Natural killer cell (primary cell): ENCODE results near the gene ANP32D. TPM values are rescaled to one million over a fixed set of nuclear protein-coding genes. Genes with fewer than 3 reads are reported as not detected.

Experiments
- ATAC-seq, 3 donors: fragments of 150-1000 bp in 2 of 3; fragments of 200-7000 bp in 1 of 3; cut with Tn5 transposase; 1 replicate in 1 of 3; 2 replicates in 2 of 3; pipeline ENCODE4 v1.10.0; 2021; ENCODE audit warnings: mild to moderate bottlenecking in 2 of 3, moderate library complexity in 2 of 3
- DNase-seq, 2 donors: peaks; one replicate each; pipeline versions ENCODE4 v3.0.0 to v3.0.0-alpha.2; 2013 to 2021; ENCODE audit warnings: mixed read lengths in 1 of 2
- H3K27ac ChIP-seq: one replicate; pipeline ENCODE4 v1.5.1; 2013; ENCODE audit warnings: mild to moderate bottlenecking, low read length
- H3K27me3 ChIP-seq: one replicate; pipeline ENCODE4 v1.6.1; 2013; ENCODE audit warnings: low read length; ENCODE audit not compliant: control insufficient read depth, insufficient read depth
- H3K36me3 ChIP-seq: one replicate; pipeline ENCODE4 v1.6.1; 2013; ENCODE audit warnings: low read length; ENCODE audit not compliant: control insufficient read depth, insufficient read depth
- H3K4me1 ChIP-seq: one replicate; pipeline ENCODE4 v1.6.1; 2013; ENCODE audit warnings: low read length; ENCODE audit not compliant: control insufficient read depth, insufficient read depth
- H3K4me3 ChIP-seq: one replicate; pipeline ENCODE4 v1.5.1; 2013; ENCODE audit warnings: low read length
- H3K9me3 ChIP-seq: one replicate; pipeline ENCODE4 v1.6.1; 2013; ENCODE audit warnings: low read length; ENCODE audit not compliant: control insufficient read depth, insufficient read depth
- H3K27ac Mint-ChIP-seq, 2 donors: one replicate each; pipeline ENCODE4 v1.8.0; 2022; ENCODE audit warnings: mild to moderate bottlenecking in 2 of 2, mixed read lengths in 2 of 2, moderate library complexity in 1 of 2
- H3K27me3 Mint-ChIP-seq, 2 donors: one replicate each; pipeline ENCODE4 v1.8.0; 2022; ENCODE audit warnings: low read depth in 2 of 2, mixed read lengths in 2 of 2
- H3K36me3 Mint-ChIP-seq: one replicate; pipeline ENCODE4 v1.8.0; 2022; ENCODE audit warnings: mixed read lengths
- H3K4me1 Mint-ChIP-seq, 2 donors: one replicate each; pipeline ENCODE4 v1.8.0; 2022; ENCODE audit warnings: mixed read lengths in 2 of 2
- H3K4me3 Mint-ChIP-seq: one replicate; pipeline ENCODE4 v1.8.0; 2022; ENCODE audit warnings: mild to moderate bottlenecking, moderate library complexity, mixed read lengths
- H3K9me3 Mint-ChIP-seq, 2 donors: one replicate each; pipeline ENCODE4 v1.8.0; 2022; ENCODE audit warnings: mixed read lengths in 2 of 2
- WGBS: methylation state at CpG from one replicate; pipeline ENCODE4 v1.1.7; 2013; ENCODE audit warnings: missing lambda C conversion rate; ENCODE audit not compliant: insufficient coverage; 5-methylcytosine and 5-hydroxymethylcytosine counted together
- intact Hi-C: fragments of 100-400 bp; cut with micrococcal nuclease; formaldehyde crosslinking; loops from one replicate; pipeline ENCODE4 v1.14.2; 2022
- total RNA-seq, 4 donors: library from RNA; stranded (reverse); fragments of 120-200 nt in 1 of 4; gene quantifications; one replicate each; pipeline versions ENCODE4 v1.2.3 to v1.2.4, GENCODE V29; 2013 to 2022
- TF ChIP-seq, protein P1 (sequence below): fragments of 200-600 bp; IDR thresholded peaks from one replicate; pipeline ENCODE4 v1.8.0; 2022; ENCODE audit warnings: antibody characterized with exemption

ANP32D gene
- total RNA-seq, 3 donors from 2014 or later (not counting 1 experiment from before 2014, with no cell fraction given) = not detected

DNA sequence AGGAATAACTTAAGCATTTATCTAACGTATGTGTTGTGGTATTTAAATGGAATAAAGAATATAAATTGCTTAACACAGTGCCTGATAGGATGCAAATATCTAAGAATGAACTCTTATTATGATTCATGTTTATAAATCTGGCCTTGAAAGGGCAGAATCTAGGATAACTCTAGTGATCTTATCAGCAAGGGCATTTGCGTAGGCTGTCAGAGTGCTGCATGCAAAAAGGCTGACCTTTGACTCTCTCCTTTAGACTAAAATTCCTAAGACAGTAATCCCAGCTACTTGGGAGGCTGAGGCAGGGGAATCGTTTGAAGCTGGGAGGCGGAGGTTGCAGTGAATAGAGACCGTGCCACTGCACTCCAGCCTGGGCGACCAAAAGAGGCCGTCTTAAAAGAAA, 31.3 kb upstream of the ANP32D start:
- intact Hi-C loops = no loop called here
- H3K4me3 Mint-ChIP-seq = no peak overlapping the region
- no peak overlapping the region for H3K4me3 ChIP-seq
- H3K9me3 Mint-ChIP-seq = no peaks in the 10 kb centered on the region
- H3K27me3 Mint-ChIP-seq = peaks cover 15 to 23% of the 10 kb centered on the region in 2 donors
- 95% methylated on average over 5 of the region's 7 CpGs for whole genome bisulfite sequencing
- TF ChIP-seq, protein P1, sequence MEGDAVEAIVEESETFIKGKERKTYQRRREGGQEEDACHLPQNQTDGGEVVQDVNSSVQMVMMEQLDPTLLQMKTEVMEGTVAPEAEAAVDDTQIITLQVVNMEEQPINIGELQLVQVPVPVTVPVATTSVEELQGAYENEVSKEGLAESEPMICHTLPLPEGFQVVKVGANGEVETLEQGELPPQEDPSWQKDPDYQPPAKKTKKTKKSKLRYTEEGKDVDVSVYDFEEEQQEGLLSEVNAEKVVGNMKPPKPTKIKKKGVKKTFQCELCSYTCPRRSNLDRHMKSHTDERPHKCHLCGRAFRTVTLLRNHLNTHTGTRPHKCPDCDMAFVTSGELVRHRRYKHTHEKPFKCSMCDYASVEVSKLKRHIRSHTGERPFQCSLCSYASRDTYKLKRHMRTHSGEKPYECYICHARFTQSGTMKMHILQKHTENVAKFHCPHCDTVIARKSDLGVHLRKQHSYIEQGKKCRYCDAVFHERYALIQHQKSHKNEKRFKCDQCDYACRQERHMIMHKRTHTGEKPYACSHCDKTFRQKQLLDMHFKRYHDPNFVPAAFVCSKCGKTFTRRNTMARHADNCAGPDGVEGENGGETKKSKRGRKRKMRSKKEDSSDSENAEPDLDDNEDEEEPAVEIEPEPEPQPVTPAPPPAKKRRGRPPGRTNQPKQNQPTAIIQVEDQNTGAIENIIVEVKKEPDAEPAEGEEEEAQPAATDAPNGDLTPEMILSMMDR = no peak
- H3K27ac Mint-ChIP-seq = no peak overlapping the region
- no peaks in the 10 kb centered on the region for H3K36me3 Mint-ChIP-seq
- no peaks in the 10 kb centered on the region for H3K4me1 ChIP-seq
- ATAC-seq (no peak), DNase-seq (no peak)
- no peaks in the 10 kb centered on the region for H3K9me3 ChIP-seq
- H3K36me3 ChIP-seq = no peaks in the 10 kb centered on the region
- H3K27ac ChIP-seq = no peak overlapping the region
- H3K27me3 ChIP-seq = no peaks in the 10 kb centered on the region
- no peaks in the 10 kb centered on the region for H3K4me1 Mint-ChIP-seq

- Histone ChIP-seq H3K4me1 (no peaks in the 10 kb centered on the region), H3K27ac (no peak overlapping the region), H3K4me3 (no peak overlapping the region), H3K36me3 (no peaks in the 10 kb centered on the region), H3K27me3 (no peaks in the 10 kb centered on the region), H3K9me3 (no peaks in the 10 kb centered on the region)
- TF ChIP-seq, protein P1 = no peak
- Mint-ChIP-seq H3K27ac (no peak overlapping the region), H3K9me3 (no peaks in the 10 kb centered on the region), H3K36me3 (no peaks in the 10 kb centered on the region), H3K27me3 (peaks cover 11 to 22% of the 10 kb centered on the region in 2 donors), H3K4me3 (no peak overlapping the region), H3K4me1 (no peaks in the 10 kb centered on the region)
- ATAC-seq (peak in 1 of 3 donors; percentile 48), DNase-seq (peak in 1 of 2 donors; percentile 8)
- intact Hi-C loops = no loop called here
- WGBS = 96% methylated on average over 3 of the region's 3 CpGs
Observed at GRCh38 chr12:48442179-48442847, 30.0 kb upstream of the ANP32D start.

DNA sequence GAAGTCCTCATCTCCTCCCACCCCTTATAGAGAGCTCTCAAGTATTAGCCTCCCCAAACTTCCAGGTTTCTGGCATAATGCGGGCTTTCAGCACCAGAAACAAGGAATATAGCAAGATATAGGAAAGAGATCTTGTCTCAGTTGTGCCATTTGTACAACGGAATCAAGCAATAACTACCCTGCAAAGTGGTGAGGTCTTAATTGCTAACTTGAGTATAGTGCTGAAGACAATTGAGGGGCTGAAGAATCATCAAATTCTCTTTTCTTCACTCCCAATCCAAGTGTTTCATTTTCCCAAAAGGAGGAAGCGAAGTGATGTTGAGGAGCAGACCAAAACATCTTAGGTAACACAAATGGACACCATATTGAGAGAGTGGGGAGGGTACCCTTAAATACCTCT, 26.8 kb upstream of the ANP32D start:
- Mint-ChIP-seq H3K27me3 (peaks cover 17 to 36% of the 10 kb centered on the region in 2 donors), H3K4me1 (no peaks in the 10 kb centered on the region), H3K9me3 (peaks cover 2 to 6% of the 10 kb centered on the region in 2 donors), H3K4me3 (no peak overlapping the region), H3K27ac (no peak overlapping the region), H3K36me3 (peaks cover 10% of the 10 kb centered on the region)
- Histone ChIP-seq H3K27ac (no peak overlapping the region), H3K4me3 (no peak overlapping the region), H3K9me3 (no peaks in the 10 kb centered on the region), H3K27me3 (peaks cover 2% of the 10 kb centered on the region), H3K4me1 (no peaks in the 10 kb centered on the region), H3K36me3 (no peaks in the 10 kb centered on the region)
- no peak for DNase-seq
- no peak for ATAC-seq
- 67% methylated on average over 2 of the region's 3 CpGs for WGBS
- TF ChIP-seq, protein P1 = no peak
- intact Hi-C loops = no loop called here
